Keratinocyte (primary cell): ENCODE measurements around the gene KIF5B. TPM values are rescaled to one million over a fixed set of nuclear protein-coding genes. Genes with fewer than 3 reads are reported as not detected.

Experiments used
- DNase-seq: peaks from one replicate; pipeline ENCODE4 v3.0.0-alpha.2; 2011; ENCODE audit warnings: low read depth, missing footprints, low spot score
- FAIRE-seq: peaks from 2 replicates; lab custom pipeline; 2011; peaks lifted over from hg19 to GRCh38; lab: Jason Lieb, UNC
- H2AFZ ChIP-seq: 2 replicates; pipeline ENCODE4 v1.6.0; 2012; ENCODE audit warnings: low read length, control low read depth, inconsistent platforms; ENCODE audit not compliant: control insufficient read depth
- H3K27ac ChIP-seq: 2 replicates; pipeline ENCODE4 v1.5.1; 2011; ENCODE audit warnings: low read length; ENCODE audit not compliant: control insufficient read depth, insufficient read depth
- H3K27me3 ChIP-seq: 3 replicates; pipeline ENCODE4 v1.6.0; 2011; ENCODE audit warnings: low read length; ENCODE audit not compliant: control insufficient read depth, insufficient read depth; ENCODE audit errors: extremely low read depth
- H3K36me3 ChIP-seq, 2 experiments: 2 replicates in 1 of 2; 3 replicates in 1 of 2; pipeline ENCODE4 v1.5.1; 2011; ENCODE audit warnings: low read length in 2 of 2, mild to moderate bottlenecking in 1 of 2; ENCODE audit not compliant: control insufficient read depth in 2 of 2, insufficient read depth in 2 of 2; ENCODE audit errors: extremely low read depth in 1 of 2
- H3K4me1 ChIP-seq: 3 replicates; pipeline ENCODE4 v1.5.1; 2011; ENCODE audit warnings: low read length; ENCODE audit not compliant: control insufficient read depth, insufficient read depth; ENCODE audit errors: extremely low read depth
- H3K4me2 ChIP-seq: 3 replicates; pipeline ENCODE4 v1.6.0; 2011; ENCODE audit warnings: low read depth, low read length; ENCODE audit not compliant: control insufficient read depth, insufficient read depth; ENCODE audit errors: extremely low read depth
- H3K4me3 ChIP-seq, 3 experiments: fragments of 200-600 bp in 1 of 3; sonication (generic) in 1 of 3; 2 replicates in 2 of 3; 3 replicates in 1 of 3; pipeline ENCODE4 v1.5.1; 2011 to 2016; ENCODE audit warnings: low read length in 3 of 3, mild to moderate bottlenecking in 3 of 3, control low read depth in 2 of 3, inconsistent platforms in 1 of 3, low read depth in 1 of 3, mixed read lengths in 1 of 3, mixed run types in 1 of 3, moderate library complexity in 1 of 3; ENCODE audit not compliant: control insufficient read depth in 2 of 3, insufficient read depth in 2 of 3; ENCODE audit errors: extremely low read depth in 1 of 3
- H3K79me2 ChIP-seq: 2 replicates; pipeline ENCODE4 v1.6.0; 2012; ENCODE audit warnings: low read length; ENCODE audit not compliant: control insufficient read depth, insufficient read depth
- H3K9ac ChIP-seq: 3 replicates; pipeline ENCODE4 v1.6.0; 2011; ENCODE audit warnings: low read length; ENCODE audit not compliant: control insufficient read depth, insufficient read depth; ENCODE audit errors: extremely low read depth
- H3K9me1 ChIP-seq: 3 replicates; pipeline ENCODE4 v1.6.0; 2011; ENCODE audit warnings: low read length; ENCODE audit not compliant: control insufficient read depth, insufficient read depth; ENCODE audit errors: extremely low read depth
- H3K9me3 ChIP-seq: 2 replicates; pipeline ENCODE4 v1.5.1; 2012; ENCODE audit warnings: low read depth, low read length; ENCODE audit not compliant: control insufficient read depth
- H4K20me1 ChIP-seq: 3 replicates; pipeline ENCODE4 v1.6.0; 2011; ENCODE audit warnings: low read length; ENCODE audit not compliant: control insufficient read depth, insufficient read depth; ENCODE audit errors: extremely low read depth
- EZH2 ChIP-seq: IDR thresholded peaks from one replicate; pipeline ENCODE4 v1.6.1; 2012; ENCODE audit warnings: inconsistent platforms, mild to moderate bottlenecking, low read length, moderate library complexity
- dilution Hi-C: fragments of 300-500 bp; cut with MboI; formaldehyde crosslinking; loops from one replicate; pipeline ENCODE4 v1.7.0; 2020; ENCODE audit warnings: low sequenced_read_pairs; ENCODE audit not compliant: extremely low pct_ligation_motif_present
- polyA plus RNA-seq, 5 experiments: library from polyadenylated mRNA; depleted of rRNA in 3 of 5; stranded (reverse) in 3 of 5; stranded (forward) in 1 of 5; unstranded in 1 of 5; fragments of >200 nt; gene quantifications; 1 replicate in 1 of 5; 2 replicates in 3 of 5; 3 replicates in 1 of 5; pipeline versions ENCODE4 v1.2.1 to v1.2.3, GENCODE V29; 2011 to 2012; ENCODE audit warnings: missing spikeins in 2 of 5, low read depth in 1 of 5, low replicate concordance in 1 of 5
- TF ChIP-seq, protein P1 (sequence below), 3 experiments: IDR thresholded peaks in 1 of 3; conservative IDR thresholded peaks in 1 of 3; optimal IDR thresholded peaks in 1 of 3; 2 replicates in 2 of 3; 3 replicates in 1 of 3; pipeline versions ENCODE3 to v1.5.1; 2011; ENCODE audit warnings: low read length in 3 of 3, mild to moderate bottlenecking in 3 of 3, moderate library complexity in 2 of 3, control low read depth in 1 of 3, inconsistent platforms in 1 of 3; ENCODE audit not compliant: insufficient read depth in 2 of 3; ENCODE audit errors: extremely low read depth in 1 of 3

The KIF5B gene
- polyA plus RNA-seq, 1 donor (not counting 4 experiments of a cell fraction or from before 2014, with no cell fraction given), result 82.1 TPM

GRCh38 chr10:32038777-32039176 lies 17.4 kb downstream of the KIF5B start:
- FAIRE-seq (no peak), DNase-seq (no peak)
- Histone ChIP-seq H3K27ac (no peak overlapping the region), H3K4me1 (no peaks in the 10 kb centered on the region), H3K36me3 (peaks cover 11 to 17% of the 10 kb centered on the region in 2 experiments), H3K9me3 (no peaks in the 10 kb centered on the region), H3K9me1 (no peaks in the 10 kb centered on the region), H4K20me1 (peaks cover 10% of the 10 kb centered on the region), H3K9ac (no peak overlapping the region), H3K4me3 (no peak overlapping the region), H3K79me2 (peaks cover 52% of the 10 kb centered on the region), H2AFZ (no peak overlapping the region), H3K4me2 (no peak overlapping the region), H3K27me3 (no peaks in the 10 kb centered on the region)
- dilution Hi-C loops, result no loop called here
- TF ChIP-seq EZH2, result no peak
- TF ChIP-seq, protein P1, sequence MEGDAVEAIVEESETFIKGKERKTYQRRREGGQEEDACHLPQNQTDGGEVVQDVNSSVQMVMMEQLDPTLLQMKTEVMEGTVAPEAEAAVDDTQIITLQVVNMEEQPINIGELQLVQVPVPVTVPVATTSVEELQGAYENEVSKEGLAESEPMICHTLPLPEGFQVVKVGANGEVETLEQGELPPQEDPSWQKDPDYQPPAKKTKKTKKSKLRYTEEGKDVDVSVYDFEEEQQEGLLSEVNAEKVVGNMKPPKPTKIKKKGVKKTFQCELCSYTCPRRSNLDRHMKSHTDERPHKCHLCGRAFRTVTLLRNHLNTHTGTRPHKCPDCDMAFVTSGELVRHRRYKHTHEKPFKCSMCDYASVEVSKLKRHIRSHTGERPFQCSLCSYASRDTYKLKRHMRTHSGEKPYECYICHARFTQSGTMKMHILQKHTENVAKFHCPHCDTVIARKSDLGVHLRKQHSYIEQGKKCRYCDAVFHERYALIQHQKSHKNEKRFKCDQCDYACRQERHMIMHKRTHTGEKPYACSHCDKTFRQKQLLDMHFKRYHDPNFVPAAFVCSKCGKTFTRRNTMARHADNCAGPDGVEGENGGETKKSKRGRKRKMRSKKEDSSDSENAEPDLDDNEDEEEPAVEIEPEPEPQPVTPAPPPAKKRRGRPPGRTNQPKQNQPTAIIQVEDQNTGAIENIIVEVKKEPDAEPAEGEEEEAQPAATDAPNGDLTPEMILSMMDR (optimal IDR thresholded peaks at IDR 0.05 in 1 of 3, IDR thresholded peaks at IDR 0.05 in 1 of 3, conservative IDR thresholded peaks at IDR 0.05 in 1 of 3; ENCODE audit: extremely low read depth in 1 of 3, insufficient read depth in 2 of 3, low read length in 3 of 3), result no peak

- Histone ChIP-seq H3K36me3 (peaks cover 21 to 23% of the 10 kb centered on the region in 2 experiments), H3K79me2 (peaks cover 39% of the 10 kb centered on the region)
Measured at GRCh38 chr10:32036922-32037321, 19.3 kb downstream of the KIF5B start.

More at GRCh38 chr10:32036922-32037321, 19.3 kb downstream of the KIF5B start:
- Histone ChIP-seq H3K27me3 (no peaks in the 10 kb centered on the region), H3K4me3 (no peak overlapping the region), H3K9me1 (no peaks in the 10 kb centered on the region), H3K4me1 (no peaks in the 10 kb centered on the region), H3K27ac (no peak overlapping the region), H3K9me3 (no peaks in the 10 kb centered on the region), H3K9ac (no peak overlapping the region), H4K20me1 (peaks cover 5% of the 10 kb centered on the region), H2AFZ (no peak overlapping the region), H3K4me2 (no peak overlapping the region)
- DNase-seq (no peak), FAIRE-seq (no peak)
- dilution Hi-C loops, result no loop called here
- no peak for TF ChIP-seq EZH2
- TF ChIP-seq, protein P1 (optimal IDR thresholded peaks at IDR 0.05 in 1 of 3, IDR thresholded peaks at IDR 0.05 in 1 of 3, conservative IDR thresholded peaks at IDR 0.05 in 1 of 3; ENCODE audit: extremely low read depth in 1 of 3, insufficient read depth in 2 of 3, low read length in 3 of 3), result no peak
